SW 1271 (cell line): Measurements from ENCODE around the gene THBS2.

Source experiments
- DNase-seq, 2 experiments: peaks; one replicate each; lab custom pipeline; 2025; lab: John Stamatoyannopoulos, UW

The THBS2 gene

DNA sequence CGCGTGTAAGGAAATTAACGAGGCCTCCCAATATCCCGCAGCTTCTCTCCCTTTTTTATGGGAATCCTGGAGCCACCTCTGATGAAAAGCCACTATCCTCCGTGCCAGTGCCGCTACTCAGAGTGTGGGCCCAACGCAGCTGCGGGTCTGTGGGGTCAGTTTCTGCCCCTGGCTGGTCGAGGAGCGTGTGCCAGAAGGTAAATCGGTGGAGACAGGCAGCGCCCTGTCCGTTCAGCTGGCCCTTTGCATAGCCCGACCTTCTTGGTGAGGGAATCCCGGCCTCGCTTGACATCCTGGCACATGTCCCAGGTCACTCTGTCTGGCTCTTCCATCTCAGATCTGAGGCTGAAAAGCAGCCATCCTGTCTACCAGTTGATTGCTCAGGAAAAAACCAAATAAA lies 4.6 kb downstream of the THBS2 start:
- DNase-seq: no peak

DNA sequence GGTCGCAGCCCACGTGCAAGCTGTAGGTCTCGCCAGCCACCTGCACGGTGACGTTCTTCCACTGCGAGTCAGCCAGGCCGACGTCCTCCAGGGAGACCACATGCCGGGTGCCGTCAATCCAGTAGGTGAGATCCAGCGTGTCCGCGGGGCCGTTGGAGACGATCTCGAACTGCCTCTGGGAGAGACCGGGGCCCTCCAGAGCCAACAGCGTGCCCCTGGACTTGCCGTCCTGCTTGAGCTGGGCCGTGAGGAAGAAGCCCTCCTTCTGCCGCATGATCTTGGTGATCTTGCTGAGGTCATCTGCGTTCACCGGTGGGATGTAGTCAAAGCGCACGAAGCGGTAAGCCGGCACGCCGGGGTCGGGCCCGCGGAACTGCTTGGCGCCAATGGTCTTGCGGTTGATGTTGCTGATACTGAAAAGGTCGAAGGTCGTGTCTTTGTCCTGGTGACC lies 5.1 kb downstream of the THBS2 start:
- DNase-seq: no peak

DNA sequence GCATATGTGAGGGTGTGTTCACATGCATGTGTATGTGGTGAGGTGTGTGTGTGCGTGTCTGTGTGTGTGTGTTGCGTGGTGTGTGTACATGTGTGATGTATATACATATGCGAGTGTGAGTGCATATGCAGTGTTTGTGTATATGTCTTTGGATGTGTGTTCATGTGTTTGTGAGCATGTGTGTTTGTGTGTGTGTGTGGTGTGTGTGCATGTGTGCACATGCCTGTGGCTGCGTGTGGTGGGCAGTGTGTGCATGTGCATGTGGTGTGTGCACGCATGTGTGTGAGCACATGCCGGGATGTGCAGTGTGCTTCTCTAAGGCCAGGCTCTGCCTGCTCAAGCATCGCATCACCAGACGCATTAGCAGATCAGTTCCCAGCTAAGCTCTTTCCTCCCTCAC lies 5.7 kb downstream of the THBS2 start:
- no peak for DNase-seq

DNA sequence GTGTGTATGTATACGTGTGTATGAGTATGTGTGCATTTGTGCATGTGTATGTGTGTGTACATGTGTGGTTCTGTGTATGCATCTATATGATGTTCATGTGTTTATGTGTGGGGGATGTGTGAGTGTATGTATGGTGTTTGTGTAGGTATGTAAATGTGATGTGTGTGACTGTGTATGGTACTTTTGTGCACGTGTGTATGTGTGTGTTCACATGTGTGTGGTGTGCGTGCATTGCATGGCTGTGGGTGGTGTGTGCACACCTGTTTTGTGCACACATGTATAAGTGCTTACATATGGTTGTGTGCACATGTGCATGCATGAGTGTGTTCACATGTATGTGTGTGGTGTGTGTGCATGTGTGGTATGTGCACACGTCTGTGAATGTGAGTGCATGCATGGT lies 6.2 kb downstream of the THBS2 start:
- no peak for DNase-seq

DNA sequence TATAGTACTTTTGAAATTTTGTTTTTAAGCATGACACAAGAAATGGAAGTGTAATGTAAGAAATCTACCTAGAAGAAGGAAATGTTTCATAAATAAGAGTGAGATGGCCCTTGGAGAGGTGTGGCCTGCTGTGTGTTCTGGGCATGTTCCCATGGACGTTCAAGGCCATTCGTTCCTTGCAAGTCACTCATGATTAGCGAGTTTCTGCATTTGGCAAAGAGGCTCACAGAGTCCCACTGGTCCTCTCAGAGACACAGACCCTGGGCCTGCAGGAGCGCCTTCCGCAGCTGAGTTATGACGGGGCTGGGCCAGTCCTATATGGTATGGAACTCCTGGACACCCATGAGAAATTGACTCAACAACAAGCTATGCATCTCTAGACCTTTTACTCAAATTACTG lies 7.2 kb downstream of the THBS2 start:
- DNase-seq: no peak

DNA sequence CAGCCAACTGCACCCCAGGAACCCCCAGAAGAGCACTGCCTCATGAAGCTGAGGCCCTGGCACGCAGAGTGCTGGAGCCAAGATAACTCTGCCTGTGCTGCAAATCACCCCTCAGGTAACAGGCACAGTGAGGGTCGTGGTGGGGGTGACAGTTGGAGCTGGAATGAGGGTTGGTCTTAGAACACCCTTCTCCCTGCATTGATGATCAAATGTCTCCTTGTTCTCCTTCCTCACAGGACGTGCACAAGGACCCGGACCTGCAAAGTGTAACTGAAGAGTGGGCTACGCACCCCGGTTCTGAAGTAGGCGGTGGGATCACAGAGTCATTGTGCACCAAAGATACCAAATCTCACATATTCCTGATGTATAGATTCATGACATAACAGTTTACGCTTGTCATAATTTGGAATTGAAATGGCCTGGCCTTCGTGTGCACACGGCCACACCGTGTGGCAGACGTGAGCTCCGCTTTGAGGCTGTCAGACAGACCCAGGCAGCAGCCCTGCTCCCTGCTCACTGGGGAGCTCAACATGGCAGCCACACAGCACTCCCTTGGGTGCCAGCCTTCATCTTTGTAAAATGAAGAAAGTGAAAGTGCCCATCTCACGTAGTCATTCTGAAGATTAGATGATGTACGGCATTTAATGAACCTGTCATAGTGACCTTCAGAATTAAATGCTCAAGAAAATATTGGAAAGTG lies 8.8 kb downstream of the THBS2 start:
- DNase-seq: no peak

DNA sequence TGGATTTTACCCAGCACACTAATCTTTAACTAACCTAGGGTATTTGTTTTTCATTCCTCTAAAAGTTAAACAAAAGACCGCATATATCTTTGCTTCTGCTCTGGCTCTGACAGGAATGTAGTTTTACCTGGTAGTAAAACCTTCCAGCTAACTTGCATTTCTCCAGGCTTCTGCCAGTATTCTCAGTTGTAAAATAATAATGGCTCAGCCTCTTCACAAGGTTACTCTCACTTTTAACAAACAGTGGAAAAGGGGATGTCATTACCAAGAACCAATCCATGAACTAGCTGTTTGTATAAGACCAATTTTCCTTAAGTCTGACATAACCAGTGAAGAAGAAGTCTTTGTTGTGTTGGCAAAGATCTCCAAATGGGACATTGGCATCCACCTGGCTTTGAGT lies 10.0 kb downstream of the THBS2 start:
- no peak for DNase-seq

DNA sequence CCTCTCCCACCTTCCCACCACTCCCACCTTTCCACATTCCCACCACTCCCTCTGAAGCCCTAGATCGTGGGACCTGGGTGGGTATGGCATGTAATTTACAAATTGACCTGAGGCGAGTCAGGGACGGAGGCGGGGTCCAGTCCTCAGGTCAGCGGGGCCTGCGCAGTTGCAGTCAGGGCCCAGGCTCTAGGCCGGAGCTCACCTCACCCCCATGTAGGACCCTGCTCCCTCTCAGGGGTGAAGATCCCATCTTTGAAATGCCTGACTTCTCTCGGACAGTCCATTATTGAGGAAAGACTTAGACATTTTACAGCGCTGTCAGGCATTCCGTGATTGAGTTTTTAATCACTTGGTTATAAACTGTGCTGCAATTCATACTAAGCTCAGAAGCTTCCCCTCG lies 10.5 kb downstream of the THBS2 start:
- no peak for DNase-seq

DNA sequence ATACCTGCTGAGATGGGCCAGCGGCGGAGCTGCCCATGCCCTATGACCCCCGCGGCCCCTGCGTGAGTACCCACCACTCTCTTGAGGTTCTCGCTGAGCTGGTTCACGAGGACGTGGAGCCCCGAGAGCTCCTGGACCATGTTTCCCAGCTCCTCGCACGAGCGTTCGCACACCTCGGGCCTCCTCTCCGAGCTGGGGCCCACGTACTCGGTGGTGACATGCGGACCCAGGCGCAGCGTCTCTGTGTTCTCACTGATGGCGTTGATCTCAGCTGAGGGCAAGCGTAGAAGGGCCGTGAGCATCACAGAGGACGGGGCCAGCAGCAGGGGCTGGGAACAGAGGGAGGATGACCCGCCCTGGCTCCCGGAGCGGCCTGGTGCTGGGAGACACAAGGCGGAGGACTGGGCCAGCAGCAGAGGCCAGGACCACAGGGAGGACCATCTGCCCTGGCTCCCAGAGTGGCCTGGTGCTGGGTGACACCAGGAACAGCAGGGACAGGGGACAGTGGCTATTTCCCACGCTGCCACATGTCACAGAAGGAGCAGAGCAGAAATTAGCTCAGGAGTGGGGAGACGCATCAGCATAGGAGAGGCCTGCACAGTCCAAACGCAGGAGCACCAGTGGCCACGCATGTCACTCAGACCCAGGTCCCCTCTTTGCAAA lies 11.8 kb downstream of the THBS2 start:
- DNase-seq: no peak

DNA sequence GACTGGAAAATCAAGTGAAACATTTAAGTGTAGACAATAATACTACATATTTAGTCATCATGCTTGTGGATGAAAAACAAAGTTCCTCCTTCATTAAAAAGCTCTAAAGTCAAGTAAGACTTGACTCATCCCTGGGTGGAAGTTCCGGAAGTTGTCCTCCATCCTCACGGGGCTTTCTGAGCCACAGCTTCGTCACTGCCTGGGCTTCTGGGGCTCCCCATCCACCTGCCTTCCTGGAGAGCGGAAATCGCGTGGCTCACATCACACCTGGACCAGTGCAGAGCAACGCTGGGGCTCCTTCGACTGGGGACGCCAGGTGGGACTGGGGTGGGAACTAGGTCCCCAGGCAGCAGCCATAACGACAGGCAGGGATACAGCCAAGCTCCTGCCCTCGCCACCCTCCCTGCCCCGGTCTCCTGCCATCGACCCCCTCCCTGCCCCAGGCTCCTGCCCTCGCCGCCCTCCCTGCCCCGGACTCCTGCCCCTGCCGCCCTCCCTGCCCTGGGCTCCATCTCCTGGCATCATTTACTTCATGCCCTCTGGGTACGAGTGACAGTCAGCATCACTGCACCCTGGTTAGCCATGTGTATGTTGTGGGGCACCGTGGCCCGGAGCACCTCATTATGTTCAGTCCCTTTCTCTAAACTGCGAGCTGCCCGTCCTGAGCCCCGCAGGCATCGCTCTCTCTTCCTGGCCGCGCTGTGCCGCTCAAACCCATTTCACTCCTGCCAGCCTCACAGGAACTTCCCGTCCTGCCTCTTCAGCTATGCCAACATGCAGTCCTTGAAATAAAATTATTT lies 12.9 kb downstream of the THBS2 start:
- DNase-seq: no peak

DNA sequence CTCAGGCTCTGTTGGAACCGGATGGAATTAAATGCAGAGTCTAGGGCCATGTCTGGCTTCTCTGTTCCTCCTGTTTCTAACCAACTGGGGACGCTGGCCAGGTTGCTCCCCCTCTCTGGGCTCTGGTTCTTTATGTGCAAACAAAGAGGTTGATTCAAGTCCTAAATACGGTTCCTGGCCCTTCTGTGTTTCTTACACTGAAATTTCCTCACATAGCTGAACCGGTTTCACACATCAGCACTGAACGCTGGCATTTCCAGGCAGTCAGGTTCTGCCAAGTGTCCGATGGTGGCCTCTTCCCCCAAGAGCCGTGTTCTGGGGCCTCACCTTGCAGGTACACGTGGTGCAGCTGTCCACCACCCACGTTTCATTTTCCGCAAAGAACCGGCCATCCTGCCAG lies 13.5 kb downstream of the THBS2 start:
- no peak for DNase-seq

DNA sequence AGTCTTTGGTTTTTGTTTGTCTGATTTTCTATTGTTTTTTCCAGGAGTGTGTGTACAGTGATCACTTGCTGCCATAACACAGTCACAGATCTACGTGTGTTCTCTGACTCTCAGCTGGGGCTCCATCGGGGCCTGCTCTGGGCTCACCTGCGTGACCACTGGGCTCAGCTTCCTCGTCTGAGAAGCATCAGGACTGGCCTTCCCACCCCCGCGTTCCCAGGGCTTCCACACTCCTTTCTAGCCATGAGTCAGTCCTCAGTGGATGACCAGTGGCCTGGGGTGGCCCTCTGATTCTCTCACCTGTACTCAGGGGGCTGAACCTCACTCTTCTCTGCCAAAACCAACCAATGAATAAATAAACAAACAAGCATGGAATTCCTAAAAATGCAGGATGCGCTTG lies 14.5 kb downstream of the THBS2 start:
- DNase-seq: no peak

DNA sequence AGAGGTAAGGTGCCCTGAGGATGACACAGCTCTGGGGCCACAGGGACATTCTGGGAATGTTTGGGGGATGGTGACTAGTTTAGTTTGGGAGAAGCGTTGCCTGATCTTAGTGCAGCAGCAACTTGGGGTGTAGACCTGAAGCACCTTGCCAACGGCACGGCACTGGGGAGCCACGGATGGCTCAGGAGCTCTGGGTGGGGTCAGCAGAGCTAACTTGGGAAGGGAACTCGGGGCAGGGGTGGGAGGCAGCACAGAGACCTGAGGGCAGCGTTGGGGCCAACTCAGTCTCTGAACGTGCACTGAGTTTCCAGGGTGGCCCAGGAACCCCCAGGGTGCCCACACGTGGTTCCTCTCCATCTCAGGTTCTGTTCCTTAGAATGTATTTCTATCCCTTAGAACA lies 14.9 kb downstream of the THBS2 start:
- DNase-seq: no peak

DNA sequence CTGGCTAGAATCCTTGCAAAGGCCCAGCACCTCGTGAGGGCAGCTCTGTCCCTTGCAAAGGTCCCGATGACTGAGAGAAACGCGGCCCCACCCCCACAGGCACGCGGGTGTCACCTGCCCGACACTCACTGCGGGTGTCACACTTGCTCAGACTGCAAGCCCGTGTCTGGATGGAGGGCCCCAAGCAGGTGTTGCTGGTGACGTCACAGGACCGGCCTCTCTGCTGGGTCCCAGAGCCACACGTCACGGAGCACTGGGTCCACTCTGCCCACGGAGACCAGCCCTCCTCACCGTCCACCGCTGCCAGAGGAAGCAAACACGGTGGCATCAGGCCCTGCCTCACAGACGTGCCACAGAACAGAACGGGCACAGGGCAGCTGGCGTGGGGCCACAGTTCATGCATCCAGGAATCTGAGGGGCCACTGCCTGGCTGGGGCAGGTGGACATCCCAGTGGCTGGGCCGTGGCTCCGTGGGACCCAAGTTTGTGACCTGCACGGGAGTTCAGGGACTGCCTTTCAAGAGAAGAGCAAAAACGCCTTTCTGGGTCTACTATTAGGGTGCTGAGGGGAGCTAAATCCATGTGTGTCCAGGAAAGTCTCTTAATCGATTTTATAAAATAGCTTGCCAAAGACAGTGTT lies 16.0 kb downstream of the THBS2 start:
- DNase-seq: no peak

DNA sequence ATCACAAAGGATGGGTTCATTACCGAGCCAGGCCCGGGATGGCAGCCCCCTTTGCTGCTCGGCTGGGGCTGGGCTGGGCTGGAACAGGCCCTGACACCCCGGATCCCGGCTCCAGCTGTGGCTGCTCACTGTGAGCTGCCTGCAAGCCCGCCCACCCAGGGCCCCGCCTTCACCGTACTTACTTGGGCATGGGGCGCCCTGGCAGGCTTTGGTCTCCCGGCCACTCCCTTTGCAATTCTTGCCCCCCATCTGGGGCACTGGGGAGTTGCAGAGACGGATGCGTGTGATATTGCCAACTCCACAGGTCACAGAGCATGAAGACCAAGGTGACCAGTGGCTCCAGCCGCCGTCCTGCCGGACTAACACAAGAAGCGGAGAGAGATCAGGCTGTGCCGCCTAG lies 16.7 kb downstream of the THBS2 start:
- DNase-seq: no peak

DNA sequence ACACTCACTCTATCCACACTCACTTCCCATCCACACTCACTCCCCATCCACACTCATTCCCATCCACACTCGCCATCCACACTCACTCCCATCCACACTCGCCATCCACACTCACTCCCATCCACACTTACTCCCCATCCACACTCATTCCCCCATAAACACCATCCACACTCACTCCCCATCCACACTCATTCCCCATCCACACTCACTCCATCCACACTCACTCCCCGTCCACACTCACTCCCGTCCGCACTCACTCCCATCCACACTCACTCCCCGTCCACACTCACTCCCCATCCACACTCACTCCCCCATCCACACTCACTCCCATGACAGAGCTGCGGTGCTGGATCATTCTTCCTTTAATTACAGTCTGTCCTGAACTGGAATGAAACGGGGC lies 17.1 kb downstream of the THBS2 start:
- no peak for DNase-seq

DNA sequence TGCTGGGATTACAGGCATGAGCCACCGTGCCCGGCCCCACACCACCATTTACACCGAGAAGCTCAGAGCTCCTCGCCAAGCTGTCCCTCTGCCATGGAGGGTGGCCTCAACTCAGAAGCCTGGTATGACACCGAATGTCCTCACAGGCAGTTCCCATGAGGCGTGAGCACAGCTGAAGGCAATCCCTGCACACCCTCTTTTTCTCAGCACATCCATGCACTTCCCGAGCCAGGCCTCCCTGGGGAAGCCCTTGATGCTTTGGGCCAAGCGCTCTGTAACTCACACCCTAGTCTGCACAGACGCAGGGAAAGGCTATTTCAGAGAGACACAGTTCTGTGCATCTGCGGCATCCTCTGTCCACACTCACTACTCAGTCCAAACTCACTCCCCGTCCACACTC lies 18.4 kb downstream of the THBS2 start:
- no peak for DNase-seq

DNA sequence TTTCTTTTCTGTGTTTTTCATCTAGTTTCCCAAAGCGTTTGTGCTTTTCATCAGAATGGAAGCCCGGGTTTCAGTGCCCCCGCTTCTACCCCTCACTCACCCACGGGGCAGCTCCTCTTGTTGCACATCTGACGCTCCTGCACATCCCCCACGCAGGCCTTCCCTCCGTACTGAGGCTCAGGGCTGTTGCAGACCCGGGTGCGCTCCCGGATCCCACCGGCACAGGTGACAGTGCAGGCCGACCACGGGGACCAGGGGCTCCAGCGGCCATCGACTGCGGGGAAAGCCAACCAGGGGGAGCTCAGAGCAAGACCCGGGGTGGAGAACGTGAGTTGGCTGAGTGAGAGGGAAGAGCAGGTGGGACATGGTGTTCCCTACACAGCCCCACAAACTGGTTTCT lies 19.0 kb downstream of the THBS2 start:
- no peak for DNase-seq

DNA sequence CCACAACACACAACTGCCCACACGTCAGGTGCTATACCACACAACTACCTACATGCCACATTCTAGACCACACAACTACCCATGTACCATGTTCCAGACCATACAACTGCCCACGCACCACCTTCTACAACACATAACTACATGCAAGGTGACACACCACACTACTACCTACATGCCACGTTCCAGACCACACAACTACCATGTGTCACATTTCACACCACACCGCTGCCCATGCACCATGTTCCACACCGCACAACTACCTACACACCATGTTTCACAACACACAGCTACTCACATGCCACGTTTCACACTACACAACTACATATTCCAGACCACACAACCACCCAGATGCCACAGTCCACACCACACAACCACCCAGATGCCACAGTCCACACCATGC lies 19.8 kb downstream of the THBS2 start:
- no peak for DNase-seq

DNA sequence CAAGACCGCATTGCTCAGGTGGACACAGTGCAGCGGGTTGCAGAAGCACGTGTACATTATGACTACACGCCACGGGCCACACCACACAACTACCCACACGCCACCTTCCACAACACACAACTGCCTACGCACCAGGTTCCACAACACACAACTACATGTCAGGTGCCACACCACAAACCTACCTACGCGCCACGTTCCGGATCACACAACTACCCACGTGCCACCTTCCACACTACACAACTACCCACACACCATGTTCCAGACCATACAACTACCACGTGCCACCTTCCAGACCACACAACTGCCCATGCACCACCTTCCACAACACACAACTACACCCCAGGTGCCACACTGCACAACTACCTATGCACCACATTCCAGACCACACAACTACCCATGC lies 20.5 kb downstream of the THBS2 start:
- DNase-seq: no peak

DNA sequence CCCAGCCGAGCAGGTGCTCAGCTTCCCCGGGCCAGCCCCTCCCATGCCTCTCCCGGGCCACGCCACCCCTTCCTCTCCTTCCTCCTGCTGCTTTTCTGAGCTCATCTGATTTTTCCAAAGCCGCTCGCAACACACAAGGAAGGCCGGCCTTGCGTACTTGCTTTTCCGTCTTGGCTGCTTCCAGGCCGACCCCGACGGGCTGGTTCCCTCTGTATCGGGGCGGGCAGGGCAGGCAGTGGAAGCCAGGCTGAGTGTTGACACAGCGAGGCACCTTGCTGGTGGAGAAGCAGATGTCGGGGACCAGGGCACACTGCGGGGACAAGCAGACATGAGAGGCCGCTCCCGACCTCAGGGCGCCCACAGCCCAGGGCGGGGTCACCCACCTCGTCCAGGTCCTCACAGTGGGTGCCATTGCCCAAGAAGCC lies 21.1 kb downstream of the THBS2 start:
- DNase-seq: no peak

DNA sequence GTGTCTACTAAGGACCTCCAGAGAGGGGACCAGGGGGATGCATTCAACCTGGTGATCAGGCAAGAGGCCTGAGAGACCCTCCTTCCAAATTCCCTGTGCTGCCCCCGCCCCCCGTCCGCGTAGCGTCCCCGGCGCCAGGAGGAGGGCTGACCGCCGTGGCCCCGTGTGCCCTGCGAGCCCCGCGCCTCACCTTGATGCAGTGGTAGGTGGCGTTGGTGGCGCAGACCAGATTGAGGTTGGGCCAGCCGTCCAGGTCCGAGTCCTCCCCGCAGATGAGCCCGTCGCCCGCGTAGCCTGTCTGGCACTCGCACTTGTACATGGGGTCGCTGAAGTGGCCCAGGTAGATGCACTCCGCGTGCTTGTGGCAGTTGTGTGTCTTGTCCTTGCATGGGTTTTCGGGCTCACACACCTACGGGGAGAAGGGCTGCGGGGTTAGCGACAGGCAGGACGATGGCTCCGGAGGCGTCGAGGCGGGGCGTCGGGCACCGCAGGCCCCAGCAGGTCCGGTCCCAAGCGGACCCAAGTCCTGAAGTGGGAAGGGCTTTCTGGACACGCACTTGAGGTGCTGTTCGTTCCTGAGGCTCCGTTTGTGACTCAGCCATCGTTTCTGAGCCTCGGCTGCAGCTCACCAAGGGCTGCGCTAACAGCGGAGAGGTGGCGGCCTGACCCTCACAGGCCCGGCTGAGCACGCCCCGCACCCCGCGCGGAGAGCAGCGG lies 21.7 kb downstream of the THBS2 start:
- no peak for DNase-seq
